ENCODE results near the gene RPS8.

DNA sequence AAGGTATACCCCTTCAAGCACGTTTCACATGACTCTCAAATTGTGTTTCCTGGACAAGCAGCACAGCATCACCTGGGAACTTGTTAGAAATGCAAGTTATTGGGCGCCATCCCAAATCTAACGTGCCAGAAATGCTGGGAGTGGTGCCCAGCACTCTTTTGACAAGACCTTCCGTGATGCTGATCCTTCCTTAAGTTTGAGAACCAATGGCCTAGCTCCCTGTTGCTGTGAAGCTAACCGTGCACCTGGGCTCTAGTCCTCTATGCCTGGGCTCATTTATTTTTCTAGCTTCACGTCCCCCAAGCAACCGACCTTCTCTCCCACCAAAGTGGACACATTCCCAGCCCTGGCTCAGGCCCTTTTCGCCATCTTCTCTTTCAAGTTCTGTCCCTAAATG is 8.4 kb downstream of the RPS8 start:
- TF ChIP-seq, protein P1, sequence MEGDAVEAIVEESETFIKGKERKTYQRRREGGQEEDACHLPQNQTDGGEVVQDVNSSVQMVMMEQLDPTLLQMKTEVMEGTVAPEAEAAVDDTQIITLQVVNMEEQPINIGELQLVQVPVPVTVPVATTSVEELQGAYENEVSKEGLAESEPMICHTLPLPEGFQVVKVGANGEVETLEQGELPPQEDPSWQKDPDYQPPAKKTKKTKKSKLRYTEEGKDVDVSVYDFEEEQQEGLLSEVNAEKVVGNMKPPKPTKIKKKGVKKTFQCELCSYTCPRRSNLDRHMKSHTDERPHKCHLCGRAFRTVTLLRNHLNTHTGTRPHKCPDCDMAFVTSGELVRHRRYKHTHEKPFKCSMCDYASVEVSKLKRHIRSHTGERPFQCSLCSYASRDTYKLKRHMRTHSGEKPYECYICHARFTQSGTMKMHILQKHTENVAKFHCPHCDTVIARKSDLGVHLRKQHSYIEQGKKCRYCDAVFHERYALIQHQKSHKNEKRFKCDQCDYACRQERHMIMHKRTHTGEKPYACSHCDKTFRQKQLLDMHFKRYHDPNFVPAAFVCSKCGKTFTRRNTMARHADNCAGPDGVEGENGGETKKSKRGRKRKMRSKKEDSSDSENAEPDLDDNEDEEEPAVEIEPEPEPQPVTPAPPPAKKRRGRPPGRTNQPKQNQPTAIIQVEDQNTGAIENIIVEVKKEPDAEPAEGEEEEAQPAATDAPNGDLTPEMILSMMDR (IDR thresholded peaks at IDR 0.05; ENCODE audit: low read depth, low read length) = no peak
- TF ChIP-seq EZH2phosphoT487 (IDR thresholded peaks at IDR 0.05; ENCODE audit: low read depth) = no peak
